Keratinocyte (primary cell): ENCODE data around the gene PDE6D.

ENCODE experiments used
- EZH2 ChIP-seq: IDR thresholded peaks from one replicate; pipeline ENCODE4 v1.6.1; 2012; ENCODE audit warnings: inconsistent platforms, mild to moderate bottlenecking, low read length, moderate library complexity
- TF ChIP-seq, protein P1 (sequence below), 3 experiments: IDR thresholded peaks in 1 of 3; conservative IDR thresholded peaks in 1 of 3; optimal IDR thresholded peaks in 1 of 3; 2 replicates in 2 of 3; 3 replicates in 1 of 3; pipeline versions ENCODE3 to v1.5.1; 2011; ENCODE audit warnings: low read length in 3 of 3, mild to moderate bottlenecking in 3 of 3, moderate library complexity in 2 of 3, control low read depth in 1 of 3, inconsistent platforms in 1 of 3; ENCODE audit not compliant: insufficient read depth in 2 of 3; ENCODE audit errors: extremely low read depth in 1 of 3

DNA sequence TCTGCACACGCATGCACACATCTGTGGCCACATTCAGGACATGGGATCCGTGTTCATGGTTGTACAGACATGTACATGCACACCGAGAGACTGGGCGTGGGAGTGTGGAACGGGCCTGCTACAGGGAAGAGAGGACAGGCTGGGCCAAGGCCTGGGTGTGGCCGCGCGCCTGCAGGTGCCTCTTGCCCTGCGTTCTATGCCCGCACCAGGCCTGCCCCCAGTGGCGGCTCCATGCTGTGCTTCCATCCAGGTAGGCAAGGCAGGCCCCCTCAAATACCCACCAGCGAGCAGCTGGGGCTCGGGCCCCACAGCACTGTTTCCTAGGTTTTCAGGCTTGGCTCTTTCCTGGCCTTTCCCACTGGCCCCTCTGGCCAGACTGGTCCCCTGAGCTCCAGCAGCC lies 88.2 kb downstream of the PDE6D start:
- no peak for TF ChIP-seq EZH2
- TF ChIP-seq, protein P1, sequence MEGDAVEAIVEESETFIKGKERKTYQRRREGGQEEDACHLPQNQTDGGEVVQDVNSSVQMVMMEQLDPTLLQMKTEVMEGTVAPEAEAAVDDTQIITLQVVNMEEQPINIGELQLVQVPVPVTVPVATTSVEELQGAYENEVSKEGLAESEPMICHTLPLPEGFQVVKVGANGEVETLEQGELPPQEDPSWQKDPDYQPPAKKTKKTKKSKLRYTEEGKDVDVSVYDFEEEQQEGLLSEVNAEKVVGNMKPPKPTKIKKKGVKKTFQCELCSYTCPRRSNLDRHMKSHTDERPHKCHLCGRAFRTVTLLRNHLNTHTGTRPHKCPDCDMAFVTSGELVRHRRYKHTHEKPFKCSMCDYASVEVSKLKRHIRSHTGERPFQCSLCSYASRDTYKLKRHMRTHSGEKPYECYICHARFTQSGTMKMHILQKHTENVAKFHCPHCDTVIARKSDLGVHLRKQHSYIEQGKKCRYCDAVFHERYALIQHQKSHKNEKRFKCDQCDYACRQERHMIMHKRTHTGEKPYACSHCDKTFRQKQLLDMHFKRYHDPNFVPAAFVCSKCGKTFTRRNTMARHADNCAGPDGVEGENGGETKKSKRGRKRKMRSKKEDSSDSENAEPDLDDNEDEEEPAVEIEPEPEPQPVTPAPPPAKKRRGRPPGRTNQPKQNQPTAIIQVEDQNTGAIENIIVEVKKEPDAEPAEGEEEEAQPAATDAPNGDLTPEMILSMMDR (optimal IDR thresholded peaks at IDR 0.05 in 1 of 3, IDR thresholded peaks at IDR 0.05 in 1 of 3, conservative IDR thresholded peaks at IDR 0.05 in 1 of 3; ENCODE audit: extremely low read depth in 1 of 3, insufficient read depth in 2 of 3, low read length in 3 of 3) = peak; percentile 33 to 76 (median 45)
